Mesodermal cell (in vitro differentiated cells): Measurements from ENCODE around the gene FIBP.

ENCODE experiments used
- H3K27ac ChIP-seq: 2 replicates; pipeline ENCODE4 v1.7.0; 2013; ENCODE audit warnings: mild to moderate bottlenecking, low read depth, low read length, moderate library complexity; ENCODE audit not compliant: severe bottlenecking
- H3K36me3 ChIP-seq: 2 replicates; pipeline ENCODE4 v1.7.1; 2013; ENCODE audit warnings: mild to moderate bottlenecking, low read length, moderate library complexity; ENCODE audit not compliant: control insufficient read depth, insufficient read depth
- H3K4me1 ChIP-seq: one replicate; pipeline ENCODE4 v1.7.1; 2013; ENCODE audit warnings: mild to moderate bottlenecking, low read length; ENCODE audit not compliant: insufficient read depth, control insufficient read depth, poor library complexity, severe bottlenecking
- H3K4me3 ChIP-seq: 2 replicates; pipeline ENCODE4 v1.7.0; 2013; ENCODE audit warnings: low read length, control low read depth, mild to moderate bottlenecking; ENCODE audit not compliant: insufficient read depth, poor library complexity, severe bottlenecking; ENCODE audit errors: extremely low read depth
- H3K9me3 ChIP-seq: 2 replicates; pipeline ENCODE4 v1.7.1; 2013; ENCODE audit warnings: mild to moderate bottlenecking, low read length, moderate library complexity; ENCODE audit not compliant: control insufficient read depth
- WGBS, 2 experiments: methylation state at CpG; one replicate each; pipeline ENCODE4 v1.1.5; 2013; ENCODE audit warnings: missing lambda C conversion rate in 2 of 2; ENCODE audit not compliant: insufficient coverage in 2 of 2; 5-methylcytosine and 5-hydroxymethylcytosine counted together

The FIBP gene

DNA sequence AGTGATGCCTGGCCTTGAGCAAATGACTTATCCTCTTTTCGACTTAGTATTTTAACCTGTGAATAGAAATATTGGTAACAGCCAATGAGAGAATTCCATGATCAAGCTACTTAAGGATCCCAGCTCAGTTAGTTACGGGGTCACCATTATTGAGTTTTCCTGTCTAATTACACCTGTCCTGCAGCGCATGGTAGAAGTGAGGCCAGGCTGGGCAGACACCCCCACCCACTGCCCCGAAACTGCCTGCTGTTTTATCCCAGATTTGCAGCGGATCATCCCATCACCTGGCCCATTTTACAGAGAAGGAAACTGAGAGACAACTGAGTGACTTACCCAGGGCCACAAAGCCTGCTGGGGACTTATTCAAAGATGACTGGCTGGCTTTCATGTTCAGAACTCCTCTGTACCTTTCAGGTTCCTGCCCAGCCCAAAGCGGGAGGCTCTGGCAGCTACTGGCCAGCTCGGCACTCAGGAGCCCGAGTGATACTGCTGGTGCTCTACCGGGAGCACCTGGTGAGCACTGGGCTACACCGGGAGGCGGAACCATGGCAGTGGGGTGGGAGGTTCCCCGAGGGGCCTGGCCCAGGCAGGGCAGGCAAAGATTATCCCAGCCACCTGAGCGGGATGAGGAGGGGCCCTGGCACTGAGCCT is 26.6 kb downstream of the FIBP start:
- H3K27ac ChIP-seq: no peak overlapping the region
- peaks cover 13% of the 10 kb centered on the region for H3K4me1 ChIP-seq
- peak overlapping the region; percentile 95 for H3K4me3 ChIP-seq
- 96 to 97% methylated on average over 12 of the region's 13 CpGs for WGBS, 2 experiments
- H3K36me3 ChIP-seq: peaks cover 54% of the 10 kb centered on the region
- no peaks in the 10 kb centered on the region for H3K9me3 ChIP-seq

- H3K27ac ChIP-seq: peak overlapping the region; percentile 89
- peaks cover 54% of the 10 kb centered on the region for H3K36me3 ChIP-seq
- 12 to 15% methylated on average over 9 to 13 of the region's 14 CpGs for WGBS, 2 experiments
These were observed 27.1 kb downstream of the FIBP start for GRCh38 chr11:65861165-65861505.

GRCh38 chr11:65860278-65861164 is 27.8 kb downstream of the FIBP start, which contains the start of gene MUS81:
Gene MUS81 (plus strand): TSS chr11:65860433. CDS start chr11:65860754, 321 bp downstream.
- H3K36me3 ChIP-seq: peaks cover 54% of the 10 kb centered on the region
- peak within 1 kb of the TSS; percentile 95 for H3K4me3 ChIP-seq
- 0% methylated on average over 70 to 76 of the region's 78 CpGs for WGBS, 2 experiments
- peak within 1 kb of the TSS; percentile 94 for H3K27ac ChIP-seq
- H3K9me3 ChIP-seq: no peaks in the 10 kb centered on the region
- H3K4me1 ChIP-seq: peaks cover 22% of the 10 kb centered on the region

More at GRCh38 chr11:65861165-65861505, 27.1 kb downstream of the FIBP start:
- Histone ChIP-seq H3K4me3 (peak overlapping the region; percentile 95), H3K4me1 (peaks cover 16% of the 10 kb centered on the region), H3K9me3 (no peaks in the 10 kb centered on the region)

GRCh38 chr11:65859812-65860277 is 28.4 kb downstream of the FIBP start:
- Histone ChIP-seq H3K27ac (peak overlapping the region; percentile 89), H3K36me3 (peaks cover 54% of the 10 kb centered on the region), H3K4me1 (peaks cover 29% of the 10 kb centered on the region), H3K9me3 (no peaks in the 10 kb centered on the region), H3K4me3 (peak overlapping the region; percentile 95)
- 3% methylated on average over 16 of the region's 16 CpGs for WGBS, 2 experiments

- WGBS, 2 experiments: 0% methylated on average over 39 to 46 of the region's 46 CpGs
- peaks cover 30% of the 10 kb centered on the region for H3K4me1 ChIP-seq
- peaks cover 54% of the 10 kb centered on the region for H3K36me3 ChIP-seq
- H3K27ac ChIP-seq: peak overlapping the region; percentile 94
- H3K4me3 ChIP-seq: peak overlapping the region; percentile 95
- no peaks in the 10 kb centered on the region for H3K9me3 ChIP-seq
These were observed 29.0 kb downstream of the FIBP start for GRCh38 chr11:65859095-65859811.

DNA sequence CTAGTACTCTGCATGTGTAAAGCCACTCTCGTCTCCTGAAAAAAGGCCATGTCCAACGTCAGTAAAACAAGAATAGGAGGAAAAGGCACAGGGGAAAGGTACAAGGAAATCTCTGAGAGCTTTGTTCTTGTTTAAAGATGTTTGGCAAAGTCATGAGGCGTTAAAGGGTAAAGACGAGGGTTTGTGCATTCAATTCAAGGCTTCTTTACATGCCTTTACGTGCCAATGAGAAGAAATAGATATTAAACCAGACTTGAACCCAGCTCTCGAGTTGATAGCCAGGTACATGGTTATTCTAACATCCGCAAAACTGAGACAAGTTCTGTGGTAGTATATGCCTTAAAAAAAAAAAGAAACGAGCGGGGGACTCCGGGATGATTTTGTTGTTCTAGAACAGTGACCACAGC is 29.6 kb downstream of the FIBP start:
- H3K9me3 ChIP-seq: no peaks in the 10 kb centered on the region
- peaks cover 30% of the 10 kb centered on the region for H3K4me1 ChIP-seq
- 1 to 6% methylated on average over 9 to 10 of the region's 10 CpGs for WGBS, 2 experiments
- H3K4me3 ChIP-seq: peak overlapping the region; percentile 95
- peak overlapping the region; percentile 94 for H3K27ac ChIP-seq
- H3K36me3 ChIP-seq: peaks cover 54% of the 10 kb centered on the region

DNA sequence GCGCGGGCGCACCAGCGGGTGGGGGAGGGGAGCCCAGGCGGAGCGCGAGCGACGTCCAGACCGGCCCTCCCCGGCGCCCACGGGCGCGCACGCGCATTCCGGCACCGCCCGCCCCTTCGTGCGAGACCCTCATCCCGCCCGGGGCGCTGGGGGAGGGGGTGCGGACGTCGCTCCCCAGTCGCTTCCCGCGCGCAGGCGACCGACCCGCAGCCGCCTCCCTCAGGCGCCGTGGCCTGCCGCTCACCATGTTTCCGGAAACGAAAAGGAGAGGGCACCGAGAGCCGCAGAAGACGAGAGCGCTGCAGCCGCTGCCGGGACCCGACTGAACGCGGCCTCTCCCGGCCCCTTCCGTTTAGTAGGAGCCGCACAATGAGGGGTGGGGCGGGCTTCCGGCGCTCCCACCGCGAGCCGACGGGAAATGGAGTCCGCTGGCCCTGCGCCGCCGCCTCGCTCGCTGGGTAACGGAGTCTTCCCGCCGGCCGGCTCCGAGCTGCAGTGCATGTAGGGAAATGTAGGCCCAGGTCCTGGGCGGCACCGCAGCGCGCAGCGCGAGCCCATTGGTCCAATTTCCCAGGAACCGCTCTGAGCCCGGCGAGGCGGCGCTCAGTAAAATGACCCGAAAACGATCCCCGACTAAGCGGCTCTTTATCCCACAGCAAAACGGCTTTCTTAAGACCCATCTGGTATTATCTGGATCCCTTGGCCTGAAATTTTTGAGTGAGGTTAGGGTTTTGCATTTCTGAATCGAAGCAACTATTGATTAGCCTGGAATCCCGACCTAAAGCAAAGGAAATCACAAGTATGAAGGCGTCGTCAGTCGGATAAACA is 30.2 kb downstream of the FIBP start, which contains the start of gene CFL1:
CFL1 (minus strand) TSS at position 328 of the 828 bp plus-strand sequence; CDS start at position 247, 81 bp downstream.
- WGBS, 2 experiments: 0 to 1% methylated on average over 66 to 80 of the region's 92 CpGs
- Histone ChIP-seq H3K9me3 (no peaks in the 10 kb centered on the region), H3K36me3 (peaks cover 54% of the 10 kb centered on the region), H3K4me3 (peak within 1 kb of the TSS; percentile 95), H3K4me1 (peaks cover 30% of the 10 kb centered on the region), H3K27ac (peak within 1 kb of the TSS; percentile 94)

DNA sequence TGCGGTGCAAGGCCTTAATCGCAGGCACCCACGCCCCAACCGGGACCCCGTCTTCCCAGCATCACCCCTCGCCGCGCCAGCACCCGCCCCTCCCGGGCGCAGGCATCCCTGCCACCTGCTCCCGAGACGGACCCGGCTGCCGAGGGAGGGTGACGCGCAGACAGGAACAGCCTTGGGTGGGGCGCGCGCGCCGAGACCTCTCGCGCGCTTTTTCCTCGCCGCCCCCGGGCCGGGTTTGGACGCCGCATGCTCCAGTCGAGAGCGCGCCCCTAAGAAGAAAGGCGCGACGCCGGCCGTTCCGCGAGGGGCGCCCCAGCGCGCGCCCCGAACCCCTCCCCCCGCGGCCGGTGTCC is 30.8 kb downstream of the FIBP start:
- Histone ChIP-seq H3K4me1 (peaks cover 28% of the 10 kb centered on the region), H3K27ac (peak overlapping the region; percentile 94), H3K36me3 (peaks cover 54% of the 10 kb centered on the region), H3K9me3 (no peaks in the 10 kb centered on the region), H3K4me3 (peak overlapping the region; percentile 95)
- WGBS, 2 experiments: 0% methylated on average over 25 to 46 of the region's 49 CpGs

- H3K9me3 ChIP-seq: no peaks in the 10 kb centered on the region
- H3K4me3 ChIP-seq: peak overlapping the region; percentile 95
- peaks cover 54% of the 10 kb centered on the region for H3K36me3 ChIP-seq
- WGBS, 2 experiments: 0 to 1% methylated on average over 53 to 54 of the region's 57 CpGs
- H3K27ac ChIP-seq: peak overlapping the region; percentile 94
- peaks cover 22% of the 10 kb centered on the region for H3K4me1 ChIP-seq
These were observed 31.4 kb downstream of the FIBP start for GRCh38 chr11:65856689-65857499.
